GM23338 (cell line): ENCODE results near the gene KRTAP19-2. TPM values are rescaled to one million over a fixed set of nuclear protein-coding genes. Genes with fewer than 3 reads are reported as not detected.
A peak's percentile ranks its signal among the peaks of the same experiment; 100 is the strongest.

ENCODE experiments used
- ATAC-seq: fragments of 200-7000 bp; cut with Tn5 transposase; 3 replicates; pipeline ENCODE4 v1.9.1; 2020
- DNase-seq: peaks from one replicate; pipeline ENCODE4 v3.0.0-alpha.2; 2015; ENCODE audit warnings: low spot score
- H2AFZ ChIP-seq: fragments of 200-600 bp; sonication (generic); 2 replicates; pipeline ENCODE4 v1.8.0; 2016; ENCODE audit warnings: antibody characterized with exemption, mild to moderate bottlenecking, moderate library complexity
- H3F3A ChIP-seq: fragments of 200-600 bp; sonication (generic); replicated peaks from 2 replicates; pipeline ENCODE4 v1.8.0; 2017; ENCODE audit warnings: antibody characterized with exemption, mixed run types, low read depth
- H3K27ac ChIP-seq: fragments of 200-600 bp; sonication (generic); 2 replicates; pipeline ENCODE4 v1.6.1; 2016; ENCODE audit warnings: low read depth
- H3K27me3 ChIP-seq: fragments of 200-600 bp; sonication (generic); 2 replicates; pipeline ENCODE4 v1.8.0; 2016; ENCODE audit warnings: mild to moderate bottlenecking, mixed run types, moderate library complexity; ENCODE audit not compliant: insufficient read depth
- H3K36me3 ChIP-seq: fragments of 200-600 bp; sonication (generic); 2 replicates; pipeline ENCODE4 v1.8.0; 2016; ENCODE audit warnings: mild to moderate bottlenecking; ENCODE audit not compliant: insufficient read depth
- H3K4me1 ChIP-seq: fragments of 200-600 bp; sonication (generic); 2 replicates; pipeline ENCODE4 v1.8.0; 2016; ENCODE audit warnings: mild to moderate bottlenecking, moderate library complexity; ENCODE audit not compliant: insufficient read depth
- H3K4me2 ChIP-seq: fragments of 200-600 bp; sonication (generic); 2 replicates; pipeline ENCODE4 v1.7.1; 2017; ENCODE audit warnings: mixed run types
- H3K4me3 ChIP-seq: fragments of 200-600 bp; sonication (generic); 2 replicates; pipeline ENCODE4 v1.6.1; 2016; ENCODE audit warnings: mixed run types
- H3K79me2 ChIP-seq: fragments of 200-600 bp; sonication (generic); replicated peaks from 2 replicates; pipeline ENCODE4 v1.8.0; 2017; ENCODE audit warnings: mild to moderate bottlenecking; ENCODE audit not compliant: insufficient read depth
- H3K9me2 ChIP-seq: fragments of 200-600 bp; sonication (generic); 2 replicates; pipeline ENCODE4 v1.8.0; 2017; ENCODE audit not compliant: insufficient read depth
- H4K20me1 ChIP-seq: fragments of 200-600 bp; sonication (generic); replicated peaks from 2 replicates; pipeline ENCODE4 v1.8.0; 2017; ENCODE audit warnings: mild to moderate bottlenecking; ENCODE audit not compliant: insufficient read depth
- H3K27ac Mint-ChIP-seq: 2 replicates; pipeline ENCODE4 v1.8.0; 2020; ENCODE audit warnings: inconsistent platforms, mild to moderate bottlenecking, moderate library complexity, mixed read lengths
- H3K27me3 Mint-ChIP-seq: 3 replicates; pipeline ENCODE4 v1.8.0; 2022; ENCODE audit warnings: low read depth, mild to moderate bottlenecking, moderate library complexity, mixed read lengths, inconsistent platforms; ENCODE audit not compliant: insufficient read depth, poor library complexity
- H3K36me3 Mint-ChIP-seq: 3 replicates; pipeline ENCODE4 v1.8.0; 2021; ENCODE audit warnings: low read depth, mild to moderate bottlenecking, inconsistent platforms, moderate library complexity, mixed read lengths
- H3K4me1 Mint-ChIP-seq: 3 replicates; pipeline ENCODE4 v1.8.0; 2020; ENCODE audit warnings: mild to moderate bottlenecking, inconsistent platforms, mixed read lengths
- H3K4me3 Mint-ChIP-seq: 3 replicates; pipeline ENCODE4 v1.8.0; 2021; ENCODE audit warnings: moderate library complexity, mild to moderate bottlenecking, inconsistent platforms, mixed read lengths
- H3K9me3 Mint-ChIP-seq: 3 replicates; pipeline ENCODE4 v1.8.0; 2020; ENCODE audit warnings: moderate library complexity, mild to moderate bottlenecking, inconsistent platforms, mixed read lengths
- CREB1 ChIP-seq: fragments of 250-450 bp; sonication (Bioruptor Pico); IDR thresholded peaks from 2 replicates; pipeline ENCODE4 v1.5.0; 2020; ENCODE audit warnings: low read depth, mild to moderate bottlenecking, moderate library complexity
- EZH2 ChIP-seq: fragments of 200-600 bp; sonication (generic); IDR thresholded peaks from one replicate; pipeline ENCODE4 v1.8.0; 2017; ENCODE audit warnings: antibody characterized with exemption, mild to moderate bottlenecking, low read depth; ENCODE audit not compliant: unreplicated experiment
- EZH2phosphoT487 ChIP-seq: fragments of 200-600 bp; sonication (generic); IDR thresholded peaks from one replicate; pipeline ENCODE4 v1.8.1; 2018; ENCODE audit warnings: antibody characterized with exemption; ENCODE audit not compliant: unreplicated experiment
- JUNB ChIP-seq: IDR thresholded peaks from one replicate; pipeline ENCODE4 v1.6.1; 2016; ENCODE audit warnings: antibody characterized with exemption; ENCODE audit not compliant: unreplicated experiment
- NANOG ChIP-seq: IDR thresholded peaks from 2 replicates; pipeline ENCODE4 v1.6.1; 2016; ENCODE audit warnings: antibody characterized with exemption, borderline replicate concordance
- POLR2AphosphoS5 ChIP-seq: IDR thresholded peaks from 2 replicates; pipeline ENCODE4 v1.6.1; 2016; ENCODE audit warnings: antibody characterized with exemption, low read depth
- STAT1 ChIP-seq: IDR thresholded peaks from one replicate; pipeline ENCODE4 v1.6.1; 2016; ENCODE audit warnings: antibody characterized with exemption; ENCODE audit not compliant: unreplicated experiment
- ZNF114 ChIP-seq: fragments of 250-450 bp; sonication (Bioruptor Pico); IDR thresholded peaks from 2 replicates; pipeline ENCODE4 v1.5.0; 2020; ENCODE audit warnings: mild to moderate bottlenecking, moderate library complexity
- ZNF331 ChIP-seq: fragments of 250-450 bp; sonication (Bioruptor Pico); IDR thresholded peaks from 2 replicates; pipeline ENCODE4 v1.5.0; 2020; ENCODE audit warnings: low read depth, mild to moderate bottlenecking, moderate library complexity
- polyA plus RNA-seq: library from polyadenylated mRNA; unstranded; fragments of >200 nt; fragmentation: Nextera tagmentation; extraction: Ambion mirVana; gene quantifications from 2 replicates; pipeline ENCODE4 v1.2.1, GENCODE V29; 2016
- total RNA-seq: library from RNA; depleted of rRNA; stranded (reverse); fragments of >200 nt; shearing (Covaris generic); gene quantifications from 2 replicates; pipeline ENCODE4 v1.2.3, GENCODE V29; 2014
- TF ChIP-seq, protein P1 (sequence below), 2 experiments: fragments of 200-600 bp in 1 of 2; sonication (generic) in 1 of 2; conservative IDR thresholded peaks; 2 replicates each; pipeline versions ENCODE4 v1.5.1 to v1.6.1; 2016 to 2017; ENCODE audit warnings: antibody characterized with exemption in 2 of 2, low read depth in 2 of 2, mild to moderate bottlenecking in 2 of 2, moderate library complexity in 1 of 2
- TF ChIP-seq, protein P2 (sequence below): IDR thresholded peaks from one replicate; pipeline ENCODE4 v1.6.1; 2018; ENCODE audit warnings: antibody characterized with exemption; ENCODE audit not compliant: unreplicated experiment
- TF ChIP-seq, protein P3 (sequence below): fragments of 250-450 bp; sonication (Bioruptor Pico); IDR thresholded peaks from 2 replicates; pipeline ENCODE4 v1.5.0; 2020; ENCODE audit warnings: mild to moderate bottlenecking, moderate library complexity

The KRTAP19-2 gene
- total and polyA plus RNA-seq, 2 experiments from 2014 or later: not detected

DNA sequence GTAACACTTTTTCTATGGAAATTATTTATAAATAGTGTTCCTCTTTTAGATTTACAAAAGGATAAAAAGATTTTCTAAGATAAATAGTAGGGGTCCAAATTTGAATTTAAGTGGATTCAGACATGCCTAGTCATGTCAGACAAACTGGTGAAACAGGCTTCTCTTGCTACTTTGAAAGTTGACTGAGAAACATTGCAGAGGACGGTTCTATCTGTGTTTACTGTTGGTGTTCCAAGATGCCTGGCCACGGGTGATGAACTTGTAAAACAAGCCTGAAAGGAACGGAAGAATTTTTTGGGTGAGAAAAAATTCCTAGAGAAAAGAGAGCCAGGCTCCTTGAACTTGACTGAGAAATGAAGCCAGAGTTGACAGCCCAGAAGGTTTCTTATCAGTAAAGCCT lies 9.2 kb downstream of the KRTAP19-2 start:
- no peaks in the 10 kb centered on the region for H3K27me3 Mint-ChIP-seq
- DNase-seq (no peak), ATAC-seq (no peak)
- Histone ChIP-seq H3K4me1 (no peaks in the 10 kb centered on the region), H3K36me3 (no peaks in the 10 kb centered on the region), H3K4me2 (no peak overlapping the region), H3F3A (no peaks in the 10 kb centered on the region), H3K79me2 (no peaks in the 10 kb centered on the region), H3K4me3 (no peak overlapping the region), H3K9me2 (no peaks in the 10 kb centered on the region), H2AFZ (no peak overlapping the region; the same call in 1 of the 2 replicates), H4K20me1 (no peaks in the 10 kb centered on the region), H3K27ac (no peak overlapping the region), H3K27me3 (no peaks in the 10 kb centered on the region)
- H3K9me3 Mint-ChIP-seq: no peaks in the 10 kb centered on the region
- H3K36me3 Mint-ChIP-seq: no peaks in the 10 kb centered on the region
- H3K27ac Mint-ChIP-seq: peak overlapping the region; percentile 7; the same call in 1 of the 2 replicates
- TF ChIP-seq NANOG (no peak), EZH2 (no peak), CREB1 (CRISPR knock-in tag) (no peak), ZNF114 (CRISPR knock-in tag) (no peak), JUNB (no peak), EZH2phosphoT487 (no peak), POLR2AphosphoS5 (no peak), ZNF331 (CRISPR knock-in tag) (no peak), STAT1 (no peak)
- TF ChIP-seq, protein P1, sequence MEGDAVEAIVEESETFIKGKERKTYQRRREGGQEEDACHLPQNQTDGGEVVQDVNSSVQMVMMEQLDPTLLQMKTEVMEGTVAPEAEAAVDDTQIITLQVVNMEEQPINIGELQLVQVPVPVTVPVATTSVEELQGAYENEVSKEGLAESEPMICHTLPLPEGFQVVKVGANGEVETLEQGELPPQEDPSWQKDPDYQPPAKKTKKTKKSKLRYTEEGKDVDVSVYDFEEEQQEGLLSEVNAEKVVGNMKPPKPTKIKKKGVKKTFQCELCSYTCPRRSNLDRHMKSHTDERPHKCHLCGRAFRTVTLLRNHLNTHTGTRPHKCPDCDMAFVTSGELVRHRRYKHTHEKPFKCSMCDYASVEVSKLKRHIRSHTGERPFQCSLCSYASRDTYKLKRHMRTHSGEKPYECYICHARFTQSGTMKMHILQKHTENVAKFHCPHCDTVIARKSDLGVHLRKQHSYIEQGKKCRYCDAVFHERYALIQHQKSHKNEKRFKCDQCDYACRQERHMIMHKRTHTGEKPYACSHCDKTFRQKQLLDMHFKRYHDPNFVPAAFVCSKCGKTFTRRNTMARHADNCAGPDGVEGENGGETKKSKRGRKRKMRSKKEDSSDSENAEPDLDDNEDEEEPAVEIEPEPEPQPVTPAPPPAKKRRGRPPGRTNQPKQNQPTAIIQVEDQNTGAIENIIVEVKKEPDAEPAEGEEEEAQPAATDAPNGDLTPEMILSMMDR (conservative IDR thresholded peaks at IDR 0.05; ENCODE audit: low read depth in 2 of 2): no peak
- TF ChIP-seq, protein P2, sequence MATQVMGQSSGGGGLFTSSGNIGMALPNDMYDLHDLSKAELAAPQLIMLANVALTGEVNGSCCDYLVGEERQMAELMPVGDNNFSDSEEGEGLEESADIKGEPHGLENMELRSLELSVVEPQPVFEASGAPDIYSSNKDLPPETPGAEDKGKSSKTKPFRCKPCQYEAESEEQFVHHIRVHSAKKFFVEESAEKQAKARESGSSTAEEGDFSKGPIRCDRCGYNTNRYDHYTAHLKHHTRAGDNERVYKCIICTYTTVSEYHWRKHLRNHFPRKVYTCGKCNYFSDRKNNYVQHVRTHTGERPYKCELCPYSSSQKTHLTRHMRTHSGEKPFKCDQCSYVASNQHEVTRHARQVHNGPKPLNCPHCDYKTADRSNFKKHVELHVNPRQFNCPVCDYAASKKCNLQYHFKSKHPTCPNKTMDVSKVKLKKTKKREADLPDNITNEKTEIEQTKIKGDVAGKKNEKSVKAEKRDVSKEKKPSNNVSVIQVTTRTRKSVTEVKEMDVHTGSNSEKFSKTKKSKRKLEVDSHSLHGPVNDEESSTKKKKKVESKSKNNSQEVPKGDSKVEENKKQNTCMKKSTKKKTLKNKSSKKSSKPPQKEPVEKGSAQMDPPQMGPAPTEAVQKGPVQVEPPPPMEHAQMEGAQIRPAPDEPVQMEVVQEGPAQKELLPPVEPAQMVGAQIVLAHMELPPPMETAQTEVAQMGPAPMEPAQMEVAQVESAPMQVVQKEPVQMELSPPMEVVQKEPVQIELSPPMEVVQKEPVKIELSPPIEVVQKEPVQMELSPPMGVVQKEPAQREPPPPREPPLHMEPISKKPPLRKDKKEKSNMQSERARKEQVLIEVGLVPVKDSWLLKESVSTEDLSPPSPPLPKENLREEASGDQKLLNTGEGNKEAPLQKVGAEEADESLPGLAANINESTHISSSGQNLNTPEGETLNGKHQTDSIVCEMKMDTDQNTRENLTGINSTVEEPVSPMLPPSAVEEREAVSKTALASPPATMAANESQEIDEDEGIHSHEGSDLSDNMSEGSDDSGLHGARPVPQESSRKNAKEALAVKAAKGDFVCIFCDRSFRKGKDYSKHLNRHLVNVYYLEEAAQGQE: no peak
- TF ChIP-seq, protein P3, sequence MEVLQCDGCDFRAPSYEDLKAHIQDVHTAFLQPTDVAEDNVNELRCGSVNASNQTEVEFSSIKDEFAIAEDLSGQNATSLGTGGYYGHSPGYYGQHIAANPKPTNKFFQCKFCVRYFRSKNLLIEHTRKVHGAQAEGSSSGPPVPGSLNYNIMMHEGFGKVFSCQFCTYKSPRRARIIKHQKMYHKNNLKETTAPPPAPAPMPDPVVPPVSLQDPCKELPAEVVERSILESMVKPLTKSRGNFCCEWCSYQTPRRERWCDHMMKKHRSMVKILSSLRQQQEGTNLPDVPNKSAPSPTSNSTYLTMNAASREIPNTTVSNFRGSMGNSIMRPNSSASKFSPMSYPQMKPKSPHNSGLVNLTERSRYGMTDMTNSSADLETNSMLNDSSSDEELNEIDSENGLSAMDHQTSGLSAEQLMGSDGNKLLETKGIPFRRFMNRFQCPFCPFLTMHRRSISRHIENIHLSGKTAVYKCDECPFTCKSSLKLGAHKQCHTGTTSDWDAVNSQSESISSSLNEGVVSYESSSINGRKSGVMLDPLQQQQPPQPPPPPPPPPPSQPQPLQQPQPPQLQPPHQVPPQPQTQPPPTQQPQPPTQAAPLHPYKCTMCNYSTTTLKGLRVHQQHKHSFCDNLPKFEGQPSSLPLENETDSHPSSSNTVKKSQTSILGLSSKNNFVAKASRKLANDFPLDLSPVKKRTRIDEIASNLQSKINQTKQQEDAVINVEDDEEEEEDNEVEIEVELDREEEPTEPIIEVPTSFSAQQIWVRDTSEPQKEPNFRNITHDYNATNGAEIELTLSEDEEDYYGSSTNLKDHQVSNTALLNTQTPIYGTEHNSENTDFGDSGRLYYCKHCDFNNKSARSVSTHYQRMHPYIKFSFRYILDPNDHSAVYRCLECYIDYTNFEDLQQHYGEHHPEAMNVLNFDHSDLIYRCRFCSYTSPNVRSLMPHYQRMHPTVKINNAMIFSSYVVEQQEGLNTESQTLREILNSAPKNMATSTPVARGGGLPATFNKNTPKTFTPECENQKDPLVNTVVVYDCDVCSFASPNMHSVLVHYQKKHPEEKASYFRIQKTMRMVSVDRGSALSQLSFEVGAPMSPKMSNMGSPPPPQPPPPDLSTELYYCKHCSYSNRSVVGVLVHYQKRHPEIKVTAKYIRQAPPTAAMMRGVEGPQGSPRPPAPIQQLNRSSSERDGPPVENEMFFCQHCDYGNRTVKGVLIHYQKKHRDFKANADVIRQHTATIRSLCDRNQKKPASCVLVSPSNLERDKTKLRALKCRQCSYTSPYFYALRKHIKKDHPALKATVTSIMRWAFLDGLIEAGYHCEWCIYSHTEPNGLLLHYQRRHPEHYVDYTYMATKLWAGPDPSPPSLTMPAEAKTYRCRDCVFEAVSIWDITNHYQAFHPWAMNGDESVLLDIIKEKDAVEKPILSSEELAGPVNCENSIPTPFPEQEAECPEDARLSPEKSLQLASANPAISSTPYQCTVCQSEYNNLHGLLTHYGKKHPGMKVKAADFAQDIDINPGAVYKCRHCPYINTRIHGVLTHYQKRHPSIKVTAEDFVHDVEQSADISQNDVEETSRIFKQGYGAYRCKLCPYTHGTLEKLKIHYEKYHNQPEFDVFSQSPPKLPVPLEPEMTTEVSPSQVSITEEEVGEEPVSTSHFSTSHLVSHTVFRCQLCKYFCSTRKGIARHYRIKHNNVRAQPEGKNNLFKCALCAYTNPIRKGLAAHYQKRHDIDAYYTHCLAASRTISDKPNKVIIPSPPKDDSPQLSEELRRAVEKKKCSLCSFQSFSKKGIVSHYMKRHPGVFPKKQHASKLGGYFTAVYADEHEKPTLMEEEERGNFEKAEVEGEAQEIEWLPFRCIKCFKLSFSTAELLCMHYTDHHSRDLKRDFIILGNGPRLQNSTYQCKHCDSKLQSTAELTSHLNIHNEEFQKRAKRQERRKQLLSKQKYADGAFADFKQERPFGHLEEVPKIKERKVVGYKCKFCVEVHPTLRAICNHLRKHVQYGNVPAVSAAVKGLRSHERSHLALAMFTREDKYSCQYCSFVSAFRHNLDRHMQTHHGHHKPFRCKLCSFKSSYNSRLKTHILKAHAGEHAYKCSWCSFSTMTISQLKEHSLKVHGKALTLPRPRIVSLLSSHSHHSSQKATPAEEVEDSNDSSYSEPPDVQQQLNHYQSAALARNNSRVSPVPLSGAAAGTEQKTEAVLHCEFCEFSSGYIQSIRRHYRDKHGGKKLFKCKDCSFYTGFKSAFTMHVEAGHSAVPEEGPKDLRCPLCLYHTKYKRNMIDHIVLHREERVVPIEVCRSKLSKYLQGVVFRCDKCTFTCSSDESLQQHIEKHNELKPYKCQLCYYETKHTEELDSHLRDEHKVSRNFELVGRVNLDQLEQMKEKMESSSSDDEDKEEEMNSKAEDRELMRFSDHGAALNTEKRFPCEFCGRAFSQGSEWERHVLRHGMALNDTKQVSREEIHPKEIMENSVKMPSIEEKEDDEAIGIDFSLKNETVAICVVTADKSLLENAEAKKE: no peak
- no peak overlapping the region for H3K4me3 Mint-ChIP-seq
- H3K4me1 Mint-ChIP-seq: peaks cover 3% of the 10 kb centered on the region; the same call in 2 of the 3 replicates
